ENCODE measurements around the gene TTN.

DNA sequence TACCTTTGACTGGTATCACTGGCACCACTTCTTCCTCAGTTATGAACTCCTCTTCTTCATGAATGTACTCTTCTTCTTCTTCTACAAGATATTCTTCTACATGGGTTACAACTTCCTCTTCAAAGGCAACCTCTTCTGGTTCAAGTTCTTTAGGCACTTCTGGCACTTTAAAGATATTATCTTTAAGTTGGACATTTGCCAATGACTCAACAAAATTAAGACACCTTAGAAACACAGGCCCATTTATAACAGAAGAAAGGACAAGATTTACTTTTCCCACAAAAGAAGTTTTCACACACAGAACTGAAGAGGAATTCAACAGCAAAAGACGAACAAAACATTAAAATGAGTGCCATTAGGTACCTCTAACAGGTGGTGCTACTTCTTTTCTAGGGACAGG lies 127.3 kb downstream of the TTN start:
- no peak for TF ChIP-seq NFRKB (IDR thresholded peaks at IDR 0.05)
- no peak for TF ChIP-seq L3MBTL2 (conservative IDR thresholded peaks at IDR 0.05)
